SK-N-SH (cell line): Measurements from ENCODE around the gene SLC2A9. TPM values are rescaled to one million over a fixed set of nuclear protein-coding genes. Genes with fewer than 3 reads are reported as not detected.

Experiments used
- CTCF ChIA-PET: fragments of 300-600, 350-600 bp; formaldehyde crosslinking; extraction: SDS; loops from one replicate; lab custom pipeline; 2021; lab: Yijun Ruan, JAX
- POLR2A ChIA-PET: fragments of 350-600 bp; sonication (Branson Sonifier 250); formaldehyde crosslinking; extraction: SDS; loops from one replicate; lab custom pipeline; 2020; ENCODE audit warnings: antibody characterized with exemption, inconsistent platforms; lab: Yijun Ruan, JAX
- DNase-seq: peaks from one replicate; pipeline ENCODE4 v3.0.0; 2012
- H2AFZ ChIP-seq: fragments of 200-600 bp; sonication (generic); 2 replicates; pipeline ENCODE4 v1.8.1; 2016; ENCODE audit warnings: antibody characterized with exemption, mild to moderate bottlenecking, low read depth
- H3F3A ChIP-seq: fragments of 200-600 bp; sonication (generic); replicated peaks from 2 replicates; pipeline ENCODE3; 2016; ENCODE audit warnings: antibody characterized with exemption, mild to moderate bottlenecking; ENCODE audit not compliant: insufficient read depth
- H3K27ac ChIP-seq, 2 experiments: fragments of 200-500 bp in 1 of 2; fragments of 200-600 bp in 1 of 2; sonication (Bioruptor generic) in 1 of 2; sonication (generic), shearing (Covaris generic) in 1 of 2; 2 replicates each; pipeline versions ENCODE4 v1.5.1 to v1.6.1; 2014 to 2016; ENCODE audit warnings: low read depth in 2 of 2, inconsistent platforms in 1 of 2, low read length in 1 of 2, mild to moderate bottlenecking in 1 of 2, mixed read lengths in 1 of 2
- H3K27me3 ChIP-seq: fragments of 200-600 bp; sonication (generic), shearing (Covaris generic); 2 replicates; pipeline ENCODE4 v1.6.1; 2016; ENCODE audit warnings: mixed run types; ENCODE audit not compliant: insufficient read depth
- H3K36me3 ChIP-seq, 2 experiments: fragments of 200-500 bp in 1 of 2; fragments of 200-600 bp in 1 of 2; sonication (Bioruptor generic) in 1 of 2; sonication (generic) in 1 of 2; replicated peaks in 1 of 2; 2 replicates each; pipeline versions ENCODE3 to v1.5.1; 2014 to 2016; ENCODE audit warnings: low read length in 1 of 2, mild to moderate bottlenecking in 1 of 2; ENCODE audit not compliant: insufficient read depth in 2 of 2, control insufficient read depth in 1 of 2
- H3K4me1 ChIP-seq, 2 experiments: fragments of 200-500 bp in 1 of 2; fragments of 200-600 bp in 1 of 2; sonication (Bioruptor generic) in 1 of 2; sonication (generic), shearing (Covaris generic) in 1 of 2; 2 replicates each; pipeline versions ENCODE4 v1.5.1 to v1.6.1; 2014 to 2016; ENCODE audit warnings: low read depth in 1 of 2, low read length in 1 of 2, mixed run types in 1 of 2; ENCODE audit not compliant: insufficient read depth in 2 of 2, control insufficient read depth in 1 of 2
- H3K4me2 ChIP-seq: fragments of 200-600 bp; sonication (generic), shearing (Covaris generic); 2 replicates; pipeline ENCODE4 v1.6.1; 2017; ENCODE audit warnings: mixed run types
- H3K4me3 ChIP-seq, 2 experiments: fragments of 200-500 bp in 1 of 2; fragments of 200-600 bp in 1 of 2; sonication (Bioruptor generic) in 1 of 2; sonication (generic), shearing (Covaris generic) in 1 of 2; 2 replicates each; pipeline versions ENCODE4 v1.5.1 to v1.8.1; 2014 to 2016; ENCODE audit warnings: low read depth in 2 of 2, inconsistent platforms in 1 of 2, low read length in 1 of 2, mild to moderate bottlenecking in 1 of 2, mixed read lengths in 1 of 2, moderate library complexity in 1 of 2
- H3K79me2 ChIP-seq: fragments of 200-600 bp; sonication (generic); 2 replicates; pipeline ENCODE4 v1.8.1; 2017; ENCODE audit warnings: mild to moderate bottlenecking; ENCODE audit not compliant: insufficient read depth
- H3K9ac ChIP-seq: fragments of 200-600 bp; sonication (generic); 2 replicates; pipeline ENCODE4 v1.6.1; 2017; ENCODE audit warnings: mixed run types
- H3K9me2 ChIP-seq: fragments of 200-600 bp; sonication (generic); 2 replicates; pipeline ENCODE4 v1.6.1; 2017; ENCODE audit warnings: mixed run types
- H3K9me3 ChIP-seq: fragments of 200-600 bp; sonication (generic); 2 replicates; pipeline ENCODE4 v1.6.1; 2017; ENCODE audit warnings: mixed run types, mild to moderate bottlenecking, moderate library complexity
- H4K20me1 ChIP-seq: fragments of 200-600 bp; sonication (generic); 2 replicates; pipeline ENCODE4 v1.6.1; 2017; ENCODE audit warnings: mild to moderate bottlenecking, mixed run types; ENCODE audit not compliant: insufficient read depth
- EZH2phosphoT487 ChIP-seq: fragments of 200-600 bp; sonication (generic); IDR thresholded peaks from 2 replicates; pipeline ENCODE4 v1.6.1; 2017; ENCODE audit warnings: low read depth, mixed run types, mild to moderate bottlenecking, antibody characterized with exemption, moderate library complexity, borderline replicate concordance
- GATA2 ChIP-seq: sonication (generic); formaldehyde crosslinking; IDR thresholded peaks from 2 replicates; pipeline ENCODE4 v1.5.0; 2020; ENCODE audit warnings: mild to moderate bottlenecking, missing genetic modification reagents
- POLR2AphosphoS5 ChIP-seq: IDR thresholded peaks from 2 replicates; pipeline ENCODE4 v1.6.1; 2012; ENCODE audit warnings: low read depth, low read length
- RAD21 ChIP-seq: IDR thresholded peaks from 2 replicates; pipeline ENCODE4 v1.6.1; 2012; ENCODE audit warnings: mild to moderate bottlenecking, low read length
- RCOR1 ChIP-seq: fragments of 150-350 bp; IDR thresholded peaks from 2 replicates; pipeline ENCODE4 v1.6.1; 2017; ENCODE audit warnings: antibody characterized with exemption, low read length
- RXRA ChIP-seq: IDR thresholded peaks from 2 replicates; pipeline ENCODE4 v1.4.0; 2012; ENCODE audit warnings: low read depth, mild to moderate bottlenecking, borderline replicate concordance
- SIN3A ChIP-seq: IDR thresholded peaks from 2 replicates; pipeline ENCODE4 v1.6.1; 2012; ENCODE audit warnings: low read depth, mild to moderate bottlenecking, low read length, moderate library complexity, borderline replicate concordance
- TCF12 ChIP-seq: IDR thresholded peaks from 2 replicates; pipeline ENCODE4 v1.4.0; 2012
- WGBS: methylation state at CpG from one replicate; pipeline ENCODE4 v1.1.6; 2017; ENCODE audit warnings: low lambda C conversion rate; 5-methylcytosine and 5-hydroxymethylcytosine counted together
- polyA plus RNA-seq, 3 experiments: library from polyadenylated mRNA; depleted of rRNA; stranded (reverse); fragments of >200 nt; gene quantifications; 2 replicates each; pipeline ENCODE4 v1.2.3, GENCODE V29; 2012
- TF ChIP-seq, protein P1 (sequence below): fragments of 150-350 bp; IDR thresholded peaks from 2 replicates; pipeline ENCODE4 v1.6.1; 2016; ENCODE audit warnings: mild to moderate bottlenecking, low read depth, low read length

Gene SLC2A9
- polyA plus RNA-seq, 1 of the 3 experiments (the other 2 are of a cell fraction), result not detected

DNA sequence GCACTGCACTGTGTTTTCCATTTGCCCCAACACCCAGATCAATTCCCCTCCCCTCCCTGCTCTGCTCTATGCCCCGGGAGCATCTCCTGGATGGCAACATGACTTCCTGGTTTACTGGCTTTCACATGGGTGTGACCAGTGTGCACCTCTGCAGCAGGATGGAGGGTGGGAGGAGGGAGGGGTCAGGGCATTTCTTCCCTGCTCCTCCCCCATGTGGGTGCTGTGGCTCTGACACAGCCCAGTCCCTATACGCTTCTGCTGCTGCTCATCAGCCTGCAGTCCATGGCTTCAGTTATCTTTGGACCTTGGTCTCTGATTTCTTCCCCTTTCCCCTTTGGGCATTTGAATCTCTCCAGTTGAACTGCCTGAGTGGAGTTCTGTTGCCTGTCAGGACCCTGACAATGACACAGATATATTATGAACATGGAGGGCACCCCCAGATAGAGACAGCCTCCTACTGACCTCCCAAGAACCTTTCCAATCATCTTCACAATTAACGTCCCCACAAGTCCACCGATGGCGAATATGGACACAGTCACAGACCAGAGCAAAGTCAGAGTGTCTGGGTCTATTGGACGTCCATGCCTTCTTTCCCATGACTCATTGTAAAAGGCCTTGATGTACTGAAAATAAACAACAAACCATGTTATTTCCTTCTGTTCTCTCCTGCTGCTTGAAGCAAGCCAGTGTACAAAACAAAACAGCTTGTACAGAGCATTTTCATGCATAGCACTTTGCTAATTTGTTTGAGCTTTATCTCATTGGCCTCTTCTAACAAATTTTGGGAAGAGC is 24.8 kb downstream of the SLC2A9 start (continued):
- TF ChIP-seq EZH2phosphoT487, result no peak
- TF ChIP-seq RXRA, result no peak
- TF ChIP-seq, all 33 proteins: peak for 0

DNA sequence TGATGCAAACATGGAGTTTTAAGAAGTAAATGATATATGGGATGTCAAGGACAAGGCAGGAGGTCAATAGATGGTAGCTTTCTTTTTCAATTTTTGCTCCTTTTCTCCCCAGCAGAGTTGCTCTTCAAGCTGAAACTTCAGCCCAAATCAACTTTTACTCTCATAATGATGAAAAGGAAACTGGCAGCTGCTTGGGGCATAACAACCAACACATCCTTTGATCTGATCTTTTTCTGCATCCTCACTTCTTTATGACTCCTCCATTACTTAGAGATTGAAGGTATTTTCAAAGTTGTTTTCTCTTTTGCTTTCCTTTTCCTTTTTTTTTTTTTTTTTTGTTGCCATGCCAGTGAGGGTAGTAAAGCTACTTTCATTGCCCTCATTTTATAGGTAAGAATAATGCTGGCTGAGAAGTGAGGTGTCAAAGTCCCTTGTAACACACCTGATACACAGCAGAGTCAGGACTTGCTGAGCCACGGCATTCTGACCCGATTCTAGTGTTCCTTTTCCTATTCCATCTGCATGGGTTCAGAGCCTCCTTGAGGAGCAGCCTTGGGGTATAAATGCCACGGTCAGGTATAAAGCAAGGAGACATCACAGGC is 26.9 kb downstream of the SLC2A9 start:
- Histone ChIP-seq H3K4me2 (no peak overlapping the region), H4K20me1 (no peaks in the 10 kb centered on the region), H3K9me3 (no peaks in the 10 kb centered on the region), H2AFZ (no peak overlapping the region), H3K9me2 (no peaks in the 10 kb centered on the region), H3K4me1 (peaks cover 0 to 4% of the 10 kb centered on the region in 2 experiments; a peak in 1 of 4 replicates), H3K27ac (no peak overlapping the region), H3K79me2 (no peaks in the 10 kb centered on the region), H3K9ac (no peak overlapping the region), H3K4me3 (no peak overlapping the region), H3K36me3 (no peaks in the 10 kb centered on the region), H3F3A (no peaks in the 10 kb centered on the region), H3K27me3 (no peaks in the 10 kb centered on the region)
- WGBS, result 24% methylated on average over 3 of the region's 3 CpGs
- CTCF ChIA-PET, result interaction anchor here (1.0 to 1.2 kb wide), 2 partner anchors 14 to 21 kb away, joined by 3 read pairs; no protein-coding TSS in a partner anchor
- POLR2A ChIA-PET, result no interaction called here
- no peak for DNase-seq
- no peak for TF ChIP-seq RAD21
- no peak for TF ChIP-seq RCOR1
- TF ChIP-seq GATA2 (CRISPR knock-in tag), result no peak
- no peak for TF ChIP-seq EZH2phosphoT487
- no peak for TF ChIP-seq SIN3A
- TF ChIP-seq, protein P1, sequence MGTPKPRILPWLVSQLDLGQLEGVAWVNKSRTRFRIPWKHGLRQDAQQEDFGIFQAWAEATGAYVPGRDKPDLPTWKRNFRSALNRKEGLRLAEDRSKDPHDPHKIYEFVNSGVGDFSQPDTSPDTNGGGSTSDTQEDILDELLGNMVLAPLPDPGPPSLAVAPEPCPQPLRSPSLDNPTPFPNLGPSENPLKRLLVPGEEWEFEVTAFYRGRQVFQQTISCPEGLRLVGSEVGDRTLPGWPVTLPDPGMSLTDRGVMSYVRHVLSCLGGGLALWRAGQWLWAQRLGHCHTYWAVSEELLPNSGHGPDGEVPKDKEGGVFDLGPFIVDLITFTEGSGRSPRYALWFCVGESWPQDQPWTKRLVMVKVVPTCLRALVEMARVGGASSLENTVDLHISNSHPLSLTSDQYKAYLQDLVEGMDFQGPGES, result no peak

DNA sequence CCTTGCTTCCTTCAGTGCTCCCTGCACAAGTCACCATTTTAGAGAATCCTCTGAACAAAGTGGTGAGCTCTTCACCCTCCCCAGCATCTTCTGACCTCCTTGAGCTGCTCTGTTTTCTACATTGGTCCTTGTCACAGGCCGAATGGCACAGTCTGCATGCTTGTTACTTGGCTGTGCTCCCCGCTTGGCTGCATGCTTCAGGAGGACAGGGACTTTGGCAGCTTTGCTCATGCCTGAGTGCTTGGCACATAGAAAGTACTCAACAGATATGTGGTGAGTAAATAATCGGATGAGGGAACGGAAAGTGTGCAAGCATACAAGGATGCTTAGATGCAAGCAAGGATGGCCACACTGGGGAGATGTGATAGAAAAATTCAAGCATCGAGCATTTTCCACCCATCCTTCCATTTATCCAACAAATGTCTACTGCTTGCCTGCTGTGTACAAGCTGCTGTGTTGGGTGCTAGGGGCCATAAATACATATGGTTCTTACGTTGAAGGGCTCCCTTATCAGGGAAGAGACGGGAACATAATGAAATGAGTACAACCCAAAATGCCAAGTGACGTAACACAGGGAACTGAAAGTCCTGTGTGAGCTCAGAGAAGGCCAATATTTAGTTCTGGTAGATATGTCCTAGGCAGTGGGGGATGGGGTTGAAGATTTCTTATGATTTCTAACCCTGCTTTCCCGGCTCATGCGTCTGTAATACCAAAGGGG is 31.2 kb downstream of the SLC2A9 start:
- whole genome bisulfite sequencing, result 32% methylated on average over 10 of the region's 10 CpGs
- H3F3A ChIP-seq, result no peaks in the 10 kb centered on the region
- TF ChIP-seq POLR2AphosphoS5 (no peak), TCF12 (no peak)
- H4K20me1 ChIP-seq, result no peaks in the 10 kb centered on the region
- ChIA-PET CTCF (interaction anchor here (1.1 to 1.2 kb wide), 2 partner anchors 17 to 225 kb away, joined by 3 read pairs; no protein-coding TSS in a partner anchor), POLR2A (no interaction called here)
- H3K9ac ChIP-seq, result no peak overlapping the region
- no peak overlapping the region for H2AFZ ChIP-seq
- no peaks in the 10 kb centered on the region for H3K79me2 ChIP-seq
- no peaks in the 10 kb centered on the region for H3K36me3 ChIP-seq
- H3K4me2 ChIP-seq, result no peak overlapping the region
- H3K9me2 ChIP-seq, result no peaks in the 10 kb centered on the region
- H3K27ac ChIP-seq, result no peak overlapping the region
- no peaks in the 10 kb centered on the region for H3K9me3 ChIP-seq
- H3K4me1 ChIP-seq, result no peaks in the 10 kb centered on the region
- no peak overlapping the region for H3K4me3 ChIP-seq
- DNase-seq, result no peak
- H3K27me3 ChIP-seq, result no peaks in the 10 kb centered on the region
